Mesenchymal stem cell (in vitro differentiated cells and primary cell): ENCODE measurements around the gene PRKD2.

Experiments used
- DNase-seq: peaks from one replicate; pipeline ENCODE4 v3.0.0-alpha.2; 2013
- H2AFZ ChIP-seq: one replicate; pipeline ENCODE4 v1.6.1; 2013; ENCODE audit warnings: low read depth, mild to moderate bottlenecking, control low read depth, inconsistent platforms, low read length, moderate library complexity
- H2AK5ac ChIP-seq: 2 replicates; pipeline ENCODE4 v1.6.1; 2013; ENCODE audit warnings: low read length, moderate library complexity, mild to moderate bottlenecking, inconsistent platforms; ENCODE audit not compliant: severe bottlenecking
- H2BK120ac ChIP-seq: one replicate; pipeline ENCODE4 v1.6.1; 2013; ENCODE audit warnings: low read depth, mild to moderate bottlenecking, inconsistent platforms, low read length, moderate library complexity
- H2BK12ac ChIP-seq, 2 experiments: one replicate each; pipeline ENCODE4 v1.6.1; 2013; ENCODE audit warnings: inconsistent platforms in 2 of 2, low read length in 2 of 2, mild to moderate bottlenecking in 2 of 2, moderate library complexity in 2 of 2, control low read depth in 1 of 2
- H2BK15ac ChIP-seq: one replicate; pipeline ENCODE4 v1.6.1; 2013; ENCODE audit warnings: mild to moderate bottlenecking, low read depth, inconsistent platforms; ENCODE audit not compliant: poor library complexity, severe bottlenecking
- H2BK5ac ChIP-seq: 2 replicates; pipeline ENCODE4 v1.6.1; 2013; ENCODE audit warnings: low read depth, mild to moderate bottlenecking, low read length, control low read depth, inconsistent platforms; ENCODE audit not compliant: poor library complexity, severe bottlenecking
- H3K14ac ChIP-seq, 2 experiments: one replicate each; pipeline ENCODE4 v1.6.1; 2013; ENCODE audit warnings: inconsistent platforms in 2 of 2, low read length in 2 of 2, control low read depth in 1 of 2, mild to moderate bottlenecking in 1 of 2, moderate library complexity in 1 of 2
- H3K18ac ChIP-seq, 2 experiments: one replicate each; pipeline ENCODE4 v1.6.1; 2013; ENCODE audit warnings: inconsistent platforms in 2 of 2, low read length in 2 of 2, control low read depth in 1 of 2, low read depth in 1 of 2, mild to moderate bottlenecking in 1 of 2
- H3K23ac ChIP-seq, 2 experiments: one replicate each; pipeline ENCODE4 v1.6.1; 2013; ENCODE audit warnings: inconsistent platforms in 2 of 2, low read length in 2 of 2, mild to moderate bottlenecking in 2 of 2, moderate library complexity in 2 of 2, control low read depth in 1 of 2
- H3K27ac ChIP-seq: 2 replicates; pipeline ENCODE4 v1.5.1; 2013; ENCODE audit warnings: mild to moderate bottlenecking, moderate library complexity, low read length, control low read depth, inconsistent platforms; ENCODE audit not compliant: poor library complexity, severe bottlenecking
- H3K27me3 ChIP-seq, 2 experiments: 2 replicates each; pipeline versions ENCODE4 v1.6.1 to v1.7.0; 2013; ENCODE audit warnings: low read length in 2 of 2, mild to moderate bottlenecking in 2 of 2, moderate library complexity in 2 of 2, control low read depth in 1 of 2, inconsistent platforms in 1 of 2; ENCODE audit not compliant: control insufficient read depth in 1 of 2, insufficient read depth in 1 of 2
- H3K36me3 ChIP-seq, 2 experiments: 2 replicates each; pipeline versions ENCODE4 v1.6.1 to v1.7.0; 2013; ENCODE audit warnings: low read length in 2 of 2, control low read depth in 1 of 2, inconsistent platforms in 1 of 2, low read depth in 1 of 2, mild to moderate bottlenecking in 1 of 2; ENCODE audit not compliant: insufficient read depth in 2 of 2, control insufficient read depth in 1 of 2
- H3K4ac ChIP-seq, 2 experiments: one replicate each; pipeline ENCODE4 v1.6.1; 2013; ENCODE audit warnings: inconsistent platforms in 2 of 2, low read length in 2 of 2, mild to moderate bottlenecking in 2 of 2, moderate library complexity in 2 of 2, control low read depth in 1 of 2, low read depth in 1 of 2
- H3K4me1 ChIP-seq: 2 replicates; pipeline ENCODE4 v1.6.1; 2013; ENCODE audit warnings: low read depth, low read length, control low read depth; ENCODE audit not compliant: control insufficient read depth, insufficient read depth
- H3K4me2 ChIP-seq: 2 replicates; pipeline ENCODE4 v1.6.1; 2013; ENCODE audit warnings: low read length, mild to moderate bottlenecking, inconsistent platforms; ENCODE audit not compliant: poor library complexity, severe bottlenecking
- H3K4me3 ChIP-seq, 2 experiments: 2 replicates each; pipeline versions ENCODE4 v1.5.1 to v1.7.0; 2013; ENCODE audit warnings: low read length in 2 of 2, mild to moderate bottlenecking in 2 of 2, control low read depth in 1 of 2, low read depth in 1 of 2; ENCODE audit not compliant: insufficient read depth in 1 of 2
- H3K79me1 ChIP-seq: replicated peaks from 2 replicates; pipeline ENCODE4 v1.6.1; 2013; ENCODE audit warnings: mild to moderate bottlenecking, control low read depth, low read length, inconsistent platforms; ENCODE audit not compliant: poor library complexity, severe bottlenecking
- H3K9ac ChIP-seq: 2 replicates; pipeline ENCODE4 v1.7.0; 2013; ENCODE audit warnings: mild to moderate bottlenecking, low read length, moderate library complexity
- H3K9me3 ChIP-seq: 2 replicates; pipeline ENCODE4 v1.7.0; 2013; ENCODE audit warnings: mild to moderate bottlenecking, low read length; ENCODE audit not compliant: control insufficient read depth
- H4K8ac ChIP-seq: one replicate; pipeline ENCODE4 v1.6.1; 2013; ENCODE audit warnings: inconsistent platforms, mild to moderate bottlenecking, low read length, moderate library complexity
- H4K91ac ChIP-seq: one replicate; pipeline ENCODE4 v1.6.1; 2013; ENCODE audit warnings: mild to moderate bottlenecking, low read length, inconsistent platforms
- WGBS: methylation state at CpG from one replicate; pipeline ENCODE4 v1.1.7; 2013; ENCODE audit warnings: mixed read lengths; 5-methylcytosine and 5-hydroxymethylcytosine counted together

Gene PRKD2

DNA sequence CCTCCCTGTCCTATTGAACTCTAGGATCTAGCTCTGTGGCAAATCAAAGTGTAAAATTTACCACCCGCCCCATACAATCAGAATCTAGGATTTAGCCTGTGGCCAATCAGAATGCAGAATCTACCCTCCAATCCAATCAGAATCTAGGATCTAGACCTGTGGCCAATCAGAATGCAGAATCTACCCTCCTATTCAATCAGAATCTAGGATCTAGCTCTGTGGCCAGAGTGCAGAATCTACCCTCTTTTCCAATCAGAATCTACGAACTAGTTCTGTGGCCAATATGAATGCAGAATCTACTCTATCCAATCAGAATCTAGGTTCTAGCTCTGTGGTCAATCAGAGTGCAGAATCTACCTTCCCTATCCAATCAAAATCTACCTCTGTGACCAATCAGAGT, 25.8 kb downstream of the PRKD2 start:
- H3K27ac ChIP-seq, result no peak overlapping the region
- no peaks in the 10 kb centered on the region for H3K9me3 ChIP-seq
- WGBS, result 50% methylated on average over 2 of the region's 2 CpGs
- no peak overlapping the region for H3K14ac ChIP-seq
- no peaks in the 10 kb centered on the region for H3K27me3 ChIP-seq
- H3K79me1 ChIP-seq, result peaks cover 23% of the 10 kb centered on the region
- no peak overlapping the region for H3K18ac ChIP-seq
- H2AFZ ChIP-seq, result no peak overlapping the region
- H2BK120ac ChIP-seq, result no peak overlapping the region
- H2BK15ac ChIP-seq, result no peak overlapping the region
- H3K4me2 ChIP-seq, result no peak overlapping the region
- H4K91ac ChIP-seq, result no peak overlapping the region
- no peak overlapping the region for H3K9ac ChIP-seq
- H3K36me3 ChIP-seq, result peaks cover 82 to 89% of the 10 kb centered on the region in 2 experiments
- no peaks in the 10 kb centered on the region for H3K4me1 ChIP-seq
- no peak overlapping the region for H3K4ac ChIP-seq
- H4K8ac ChIP-seq, result no peak overlapping the region
- no peak overlapping the region for H3K23ac ChIP-seq
- no peak overlapping the region for H2AK5ac ChIP-seq
- DNase-seq, result no peak
- H2BK12ac ChIP-seq, result no peak overlapping the region
- no peak overlapping the region for H2BK5ac ChIP-seq
- H3K4me3 ChIP-seq, result no peak overlapping the region

DNA sequence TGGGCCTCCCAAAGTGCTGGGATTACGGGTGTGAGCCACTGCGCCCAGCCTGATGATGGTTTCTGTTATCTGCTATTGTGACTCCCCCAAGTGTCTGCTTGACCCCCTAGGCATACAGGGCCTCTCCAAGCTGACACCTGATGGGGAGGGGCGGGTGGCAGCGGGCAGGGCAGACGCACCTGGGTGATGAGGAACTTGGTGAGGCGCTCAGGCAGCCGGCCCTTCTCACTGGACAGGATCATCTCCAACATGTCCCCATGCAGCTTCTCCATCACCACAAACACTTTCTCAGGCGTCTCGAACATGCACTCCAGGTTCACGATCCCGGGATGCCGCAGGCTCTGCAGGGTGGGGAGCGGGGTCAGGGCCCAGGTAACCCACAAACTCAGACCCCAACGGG, 27.6 kb downstream of the PRKD2 start:
- H2BK5ac ChIP-seq, result no peak overlapping the region

GRCh38 chr19:46687438-46688145, 29.3 kb downstream of the PRKD2 start:
- Histone ChIP-seq H3K27ac (no peak overlapping the region), H3K9me3 (no peaks in the 10 kb centered on the region), H3K23ac (no peak overlapping the region), H2BK120ac (no peak overlapping the region), H3K18ac (no peak overlapping the region), H4K91ac (no peak overlapping the region), H2BK5ac (no peak overlapping the region), H2AK5ac (no peak overlapping the region), H2BK15ac (no peak overlapping the region), H3K4me3 (no peak overlapping the region), H2AFZ (no peak overlapping the region), H3K9ac (no peak overlapping the region), H3K4me2 (no peak overlapping the region), H4K8ac (no peak overlapping the region), H2BK12ac (no peak overlapping the region), H3K27me3 (no peaks in the 10 kb centered on the region), H3K36me3 (peaks cover 75 to 87% of the 10 kb centered on the region in 2 experiments), H3K14ac (no peak overlapping the region), H3K79me1 (peaks cover 16% of the 10 kb centered on the region), H3K4me1 (no peaks in the 10 kb centered on the region), H3K4ac (no peak overlapping the region)
- no peak for DNase-seq
- WGBS, result over 99% methylated on average over 6 of the region's 6 CpGs

More for the DNA sequence above, 27.6 kb downstream of the PRKD2 start:
- no peak overlapping the region for H2BK120ac ChIP-seq
- no peak overlapping the region for H4K91ac ChIP-seq
- H3K4me3 ChIP-seq, result no peak overlapping the region
- no peak overlapping the region for H3K14ac ChIP-seq
- no peak overlapping the region for H3K23ac ChIP-seq
- H2BK12ac ChIP-seq, result no peak overlapping the region
- H3K79me1 ChIP-seq, result peaks cover 25% of the 10 kb centered on the region
- H4K8ac ChIP-seq, result no peak overlapping the region
- H2BK15ac ChIP-seq, result no peak overlapping the region
- H3K4me2 ChIP-seq, result no peak overlapping the region
- WGBS, result over 99% methylated on average over 11 of the region's 14 CpGs
- no peak overlapping the region for H2AK5ac ChIP-seq
- H3K4me1 ChIP-seq, result no peaks in the 10 kb centered on the region
- H3K9me3 ChIP-seq, result no peaks in the 10 kb centered on the region
- no peak overlapping the region for H3K18ac ChIP-seq
- H3K27me3 ChIP-seq, result no peaks in the 10 kb centered on the region
- no peak overlapping the region for H2AFZ ChIP-seq
- no peak overlapping the region for H3K4ac ChIP-seq
- no peak for DNase-seq
- H3K27ac ChIP-seq, result no peak overlapping the region
- H3K36me3 ChIP-seq, result peaks cover 79 to 88% of the 10 kb centered on the region in 2 experiments
- H3K9ac ChIP-seq, result no peak overlapping the region

DNA sequence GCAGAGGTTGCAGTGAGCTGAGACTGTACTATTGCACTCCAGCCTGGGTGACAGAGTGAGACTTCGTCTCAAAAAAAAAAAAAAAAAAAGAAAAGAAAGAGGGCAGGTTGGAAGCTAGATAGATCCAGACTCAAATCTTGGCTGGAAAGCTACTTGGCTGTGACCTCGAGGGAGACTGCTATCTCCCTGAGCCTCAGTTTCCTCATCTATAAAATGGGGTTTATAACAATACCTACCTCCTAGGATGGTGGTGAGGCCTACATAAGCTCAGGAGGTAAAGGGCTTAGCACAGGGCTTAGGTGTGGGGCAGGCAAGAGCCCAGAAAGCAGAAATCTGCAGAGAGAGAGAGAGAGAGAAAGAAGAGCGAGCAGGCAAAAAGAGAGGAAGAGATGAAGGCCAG, 31.7 kb downstream of the PRKD2 start:
- no peak overlapping the region for H3K18ac ChIP-seq
- H3K4me1 ChIP-seq, result no peaks in the 10 kb centered on the region
- H2BK15ac ChIP-seq, result no peak overlapping the region
- H3K14ac ChIP-seq, result no peak overlapping the region
- no peak overlapping the region for H3K27ac ChIP-seq
- no peak overlapping the region for H3K4me2 ChIP-seq
- no peak overlapping the region for H2BK120ac ChIP-seq
- H2BK12ac ChIP-seq, result no peak overlapping the region
- peaks cover 5% of the 10 kb centered on the region for H3K79me1 ChIP-seq
- H2AK5ac ChIP-seq, result no peak overlapping the region
- H4K8ac ChIP-seq, result no peak overlapping the region
- H3K4me3 ChIP-seq, result no peak overlapping the region
- H3K27me3 ChIP-seq, result no peaks in the 10 kb centered on the region
- no peak overlapping the region for H2AFZ ChIP-seq
- H2BK5ac ChIP-seq, result no peak overlapping the region
- no peak overlapping the region for H3K4ac ChIP-seq
- H3K36me3 ChIP-seq, result peaks cover 71 to 73% of the 10 kb centered on the region in 2 experiments
- no peak for DNase-seq
- H3K9ac ChIP-seq, result no peak overlapping the region
- 92% methylated on average over 2 of the region's 3 CpGs for WGBS
- H4K91ac ChIP-seq, result no peak overlapping the region
- no peaks in the 10 kb centered on the region for H3K9me3 ChIP-seq
- no peak overlapping the region for H3K23ac ChIP-seq
